Liver (tissue), 3 donors: Measurements from ENCODE around the gene FCGR3A.
"Not testable (repeated sequence)": the region's sequence is repeated elsewhere in the genome, so short reads cannot be mapped to it uniquely, and the experiment has no call there.

Experiments used
- EGR1 ChIP-seq, 2 donors: IDR thresholded peaks; 2 replicates each; pipeline ENCODE4 v1.6.1; 2016 to 2018; ENCODE audit warnings: antibody characterized with exemption in 2 of 2, low read depth in 2 of 2
- RAD21 ChIP-seq, 2 donors: IDR thresholded peaks; 2 replicates each; pipeline ENCODE4 v1.6.1; 2016; ENCODE audit warnings: antibody characterized with exemption in 2 of 2, mild to moderate bottlenecking in 2 of 2
- SP1 ChIP-seq: IDR thresholded peaks from 2 replicates; pipeline ENCODE4 v1.6.1; 2018; ENCODE audit warnings: antibody characterized with exemption, mild to moderate bottlenecking
- TAF1 ChIP-seq: conservative IDR thresholded peaks from 2 replicates; pipeline ENCODE4 v1.6.1; 2016; ENCODE audit warnings: antibody characterized with exemption, mild to moderate bottlenecking
- YY1 ChIP-seq: IDR thresholded peaks from 2 replicates; pipeline ENCODE4 v1.6.1; 2016; ENCODE audit warnings: antibody characterized with exemption, mild to moderate bottlenecking
- TF ChIP-seq, protein P1 (sequence below): fragments of 150-350 bp; IDR thresholded peaks from 2 replicates; pipeline ENCODE4 v1.5.1; 2017; ENCODE audit warnings: improper control_type of control experiment, low read depth, low read length; ENCODE audit not compliant: missing input control
- donor health status: healthy.
- donor health status: healthy.

DNA sequence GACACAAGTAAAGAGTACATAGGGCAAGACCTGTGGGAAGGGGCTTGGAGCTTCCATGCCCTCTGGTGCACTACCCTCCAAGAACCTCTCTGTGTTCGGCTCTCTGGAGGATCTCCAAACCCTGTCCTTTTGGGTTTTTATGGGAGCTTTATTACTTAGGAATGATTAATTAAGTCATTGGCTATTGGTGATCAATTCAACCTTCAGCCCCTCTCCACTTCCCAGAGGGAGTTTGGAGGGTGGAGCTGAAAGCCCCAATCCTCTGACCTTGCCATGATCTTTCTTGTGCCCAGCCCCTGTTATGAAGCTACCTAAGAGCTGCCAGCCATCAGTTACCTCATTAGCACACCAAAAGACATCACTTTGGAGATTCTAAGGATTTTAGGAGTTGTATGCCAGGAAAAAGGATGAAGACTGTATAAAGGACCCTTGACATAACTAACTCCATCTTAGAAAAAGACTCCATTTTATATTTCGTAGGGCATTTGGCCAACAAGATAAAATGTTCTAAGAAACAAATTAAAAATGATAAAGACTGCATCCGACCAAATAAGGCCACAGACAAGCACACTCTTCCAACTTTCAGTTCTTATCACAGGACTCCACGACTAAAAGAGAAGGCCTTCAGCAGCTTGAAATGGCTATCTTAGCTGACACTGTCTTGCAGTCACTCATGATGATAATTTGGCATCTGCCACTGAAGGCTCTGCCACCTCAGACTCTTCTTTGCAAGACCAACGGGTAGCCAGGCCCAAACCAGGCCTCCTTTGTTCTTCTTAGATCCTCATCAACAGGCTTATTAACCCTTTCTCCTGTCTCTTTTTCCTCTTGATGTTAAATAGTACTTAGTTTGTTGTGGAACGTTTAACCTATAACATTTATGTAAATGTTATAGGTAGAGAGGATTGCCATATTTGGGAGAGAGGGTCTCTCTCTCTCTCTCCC, 8.2 kb upstream of the FCGR3A start:
- TF ChIP-seq, protein P1, sequence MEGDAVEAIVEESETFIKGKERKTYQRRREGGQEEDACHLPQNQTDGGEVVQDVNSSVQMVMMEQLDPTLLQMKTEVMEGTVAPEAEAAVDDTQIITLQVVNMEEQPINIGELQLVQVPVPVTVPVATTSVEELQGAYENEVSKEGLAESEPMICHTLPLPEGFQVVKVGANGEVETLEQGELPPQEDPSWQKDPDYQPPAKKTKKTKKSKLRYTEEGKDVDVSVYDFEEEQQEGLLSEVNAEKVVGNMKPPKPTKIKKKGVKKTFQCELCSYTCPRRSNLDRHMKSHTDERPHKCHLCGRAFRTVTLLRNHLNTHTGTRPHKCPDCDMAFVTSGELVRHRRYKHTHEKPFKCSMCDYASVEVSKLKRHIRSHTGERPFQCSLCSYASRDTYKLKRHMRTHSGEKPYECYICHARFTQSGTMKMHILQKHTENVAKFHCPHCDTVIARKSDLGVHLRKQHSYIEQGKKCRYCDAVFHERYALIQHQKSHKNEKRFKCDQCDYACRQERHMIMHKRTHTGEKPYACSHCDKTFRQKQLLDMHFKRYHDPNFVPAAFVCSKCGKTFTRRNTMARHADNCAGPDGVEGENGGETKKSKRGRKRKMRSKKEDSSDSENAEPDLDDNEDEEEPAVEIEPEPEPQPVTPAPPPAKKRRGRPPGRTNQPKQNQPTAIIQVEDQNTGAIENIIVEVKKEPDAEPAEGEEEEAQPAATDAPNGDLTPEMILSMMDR: not testable (repeated sequence)
- TF ChIP-seq YY1; TAF1; RAD21 (IDR thresholded peaks at IDR 0.05); EGR1 (IDR thresholded peaks at IDR 0.05; ENCODE audit: low read depth in 2 of 2); SP1: not testable (repeated sequence)
